Heart left ventricle (tissue), 16 donors: ENCODE measurements around the gene FAM170B. TPM values are rescaled to one million over a fixed set of nuclear protein-coding genes. Genes with fewer than 3 reads are reported as not detected.

Source experiments
- ATAC-seq, 4 donors: fragments of 200-7000 bp; cut with Tn5 transposase; one replicate each; pipeline ENCODE4 v1.9.1; 2020 to 2022; ENCODE audit warnings: moderate library complexity in 4 of 4, mild to moderate bottlenecking in 3 of 4, moderate number of reproducible peaks in 1 of 4
- DNase-seq, 5 donors: peaks; one replicate each; pipeline ENCODE4 v3.0.0-alpha.2; 2020
- H3K27ac ChIP-seq, 12 donors: fragments of 200-600 bp; sonication (generic) in 4 of 12; one replicate each; pipeline versions ENCODE4 v1.5.0 to v1.8.0; 2016 to 2022; ENCODE audit warnings: mild to moderate bottlenecking in 2 of 12
- H3K27me3 ChIP-seq, 9 donors: fragments of 200-600 bp; sonication (generic) in 2 of 9; one replicate each; pipeline versions ENCODE4 v1.5.1 to v1.8.0; 2016 to 2022; ENCODE audit warnings: mild to moderate bottlenecking in 3 of 9
- H3K36me3 ChIP-seq, 9 donors: fragments of 200-600 bp; sonication (generic) in 2 of 9; one replicate each; pipeline versions ENCODE4 v1.5.0 to v1.8.0; 2018 to 2022; ENCODE audit warnings: mild to moderate bottlenecking in 2 of 9
- H3K4me1 ChIP-seq, 12 donors: fragments of 200-600 bp; sonication (generic) in 4 of 12; one replicate each; pipeline versions ENCODE4 v1.5.0 to v1.8.0; 2016 to 2022; ENCODE audit warnings: mild to moderate bottlenecking in 3 of 12
- H3K4me3 ChIP-seq, 12 donors: fragments of 200-600 bp; sonication (generic) in 4 of 12; one replicate each; pipeline versions ENCODE4 v1.5.0 to v1.8.0; 2017 to 2022; ENCODE audit warnings: mild to moderate bottlenecking in 9 of 12, moderate library complexity in 4 of 12
- H3K9me3 ChIP-seq, 12 donors: fragments of 200-600 bp; sonication (generic) in 4 of 12; one replicate each; pipeline versions ENCODE4 v1.5.0 to v1.8.0; 2016 to 2022; ENCODE audit warnings: mild to moderate bottlenecking in 1 of 12
- CTCF ChIP-seq, 12 donors: fragments of 200-600 bp; sonication (generic) in 4 of 12; IDR thresholded peaks; one replicate each; pipeline versions ENCODE4 v1.5.0 to v1.8.0; 2018 to 2022; ENCODE audit warnings: antibody characterized with exemption in 12 of 12, mild to moderate bottlenecking in 5 of 12
- POLR2A ChIP-seq, 2 donors: fragments of 450-650 bp; IDR thresholded peaks; one replicate each; pipeline ENCODE4 v1.6.1; 2017; ENCODE audit warnings: antibody characterized with exemption in 2 of 2, mild to moderate bottlenecking in 2 of 2, moderate library complexity in 2 of 2
- WGBS, 4 donors: extraction: QIAGEN DNeasy Blood & Tissue Kit in 2 of 4; methylation state at CpG; one replicate each; pipeline versions ENCODE4 v1.1.5 to v1.1.7; 2013 to 2018; 5-methylcytosine and 5-hydroxymethylcytosine counted together
- intact Hi-C, 10 donors: fragments of 100-400 bp; cut with DNase I; formaldehyde crosslinking; loops; one replicate each; pipeline versions ENCODE4 v1.11.1 to v1.14.2; 2022
- polyA plus RNA-seq, 2 donors: library from polyadenylated mRNA; stranded (reverse); fragments of 200-250 nt; gene quantifications; one replicate each; pipeline ENCODE4 v1.2.3, GENCODE V29; 2013
- total RNA-seq, 9 donors: library from RNA; depleted of rRNA in 2 of 9; stranded (reverse); fragments of >200 nt in 2 of 9; fragmentation: NEBNext Ultra II Directional in 3 of 9; extraction: Animal tissue kit (Norgen Biotek cat#: 25700) in 3 of 9; gene quantifications; one replicate each; pipeline versions ENCODE4 v1.1.0 to v1.2.4, GENCODE V29; 2016 to 2023
- donor health status: ischemic (EF 13 %, LVEDD 7.1; RV severe dilation, severe dysfunction).
- donor health status: healthy with polysubstance abuse.
- donor health status: DM: no; HTN: yes; CAD: no.
- donor health status: DM: no; HTN: no; CAD: no.
- donor health status: ischemic (EF 25% LVEDD 6.9; RV normal size, moderate dysfunction).
- donor health status: ischemic (EF 25% LVEDD 5.7; RV mildly dilated, moderate dysfunction).
- donor health status: healthy.
- donor health status: DM: yes; HTN: yes; CAD: no.
- donor health status: ischemic (EF 35%, LVEDD 5.7; RV mildly dilated, moderate dysfunction).
- donor health status: nonischemic (EF 11% LVEDD 7.7; RV severe dilation, severe dysfunction).
- donor health status: DM: yes; HTN: yes; CAD: no.
- donor health status: PGD.
- donor health status: ischemic (EF 29% LVEDD 5.4; RV normal size, mild dysfunction).
- donor health status: nonischemic (EF 23%, LVEDD 6.1; RV moderate dilation, normal function).

Gene FAM170B
- total and polyA plus RNA-seq, 11 donors: not detected

DNA sequence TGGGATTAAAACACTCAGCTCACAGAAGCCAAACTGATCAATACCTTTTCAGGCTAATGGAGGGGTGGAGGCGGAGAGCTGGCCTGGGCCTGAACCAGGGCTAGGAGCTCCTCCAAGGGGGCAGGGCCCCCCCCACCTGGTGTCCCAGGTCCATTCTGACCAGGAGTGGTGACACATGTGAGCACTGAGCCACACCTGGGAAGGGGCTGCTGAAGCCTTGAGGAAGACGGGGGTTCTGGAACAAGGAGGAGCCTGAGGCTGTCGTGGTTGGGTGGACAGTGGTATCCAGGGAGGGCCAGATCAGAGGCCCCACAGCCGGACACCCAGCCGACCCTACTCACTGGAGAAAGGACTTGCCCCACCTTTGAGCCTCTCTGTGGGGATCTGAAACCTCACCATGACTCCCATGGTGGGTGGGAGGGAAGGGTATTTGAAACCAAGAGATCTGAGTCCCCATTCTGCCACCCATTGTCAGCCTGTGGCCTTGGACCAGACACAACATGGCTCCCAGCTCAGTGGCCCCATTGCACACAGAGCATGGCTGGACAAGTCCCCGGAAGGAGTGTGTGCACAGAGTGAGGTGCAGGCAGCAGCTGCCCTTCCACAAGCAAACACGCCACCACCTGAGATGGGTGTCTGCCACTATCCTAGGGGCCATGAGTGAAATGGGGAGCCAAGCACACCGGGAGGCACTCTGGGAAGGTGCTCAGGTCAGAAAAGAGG lies 41.9 kb upstream of the FAM170B start:
- no peaks in the 10 kb centered on the region for H3K27me3 ChIP-seq
- intact Hi-C loops: loop anchor here in 2 of 10 donors (10.0 kb wide), 2 partner anchors 61 to 339 kb away; partner anchors contain the start of gene VSTM4 (in 1 of the 2)
- 96 to 100% (median 97%) methylated on average over 7 to 8 of the region's 8 CpGs for WGBS, 4 donors
- no peaks in the 10 kb centered on the region for H3K9me3 ChIP-seq
- DNase-seq (no peak), ATAC-seq (no peak)
- TF ChIP-seq CTCF (IDR thresholded peaks at IDR 0.05) (no peak), POLR2A (IDR thresholded peaks at IDR 0.05) (no peak)
- peak overlapping the region in 10 of 12 donors; percentile 16 to 82 (median 42) for H3K27ac ChIP-seq
- no peak overlapping the region for H3K4me3 ChIP-seq
- peaks cover 0 to 90% (median 33%) of the 10 kb centered on the region in 12 donors for H3K4me1 ChIP-seq
- H3K36me3 ChIP-seq: no peaks in the 10 kb centered on the region

GRCh38 chr10:49174926-49175500 lies 41.2 kb upstream of the FAM170B start:
- intact Hi-C loops: loop anchor here in 2 of 10 donors (10.0 kb wide), 2 partner anchors 60 to 340 kb away; partner anchors contain the start of gene VSTM4 (in 1 of the 2)
- WGBS, 4 donors: 78 to 90% (median 82%) methylated on average over 10 of the region's 10 CpGs
- Histone ChIP-seq H3K27me3 (no peaks in the 10 kb centered on the region), H3K36me3 (no peaks in the 10 kb centered on the region), H3K4me3 (no peak overlapping the region), H3K9me3 (no peaks in the 10 kb centered on the region), H3K4me1 (peaks cover 0 to 88% (median 33%) of the 10 kb centered on the region in 12 donors), H3K27ac (peak overlapping the region in 7 of 12 donors; percentile 0 to 82 (median 56))
- TF ChIP-seq POLR2A (IDR thresholded peaks at IDR 0.05): no peak
- TF ChIP-seq CTCF (IDR thresholded peaks at IDR 0.05): no peak
- DNase-seq (no peak), ATAC-seq (no peak)

DNA sequence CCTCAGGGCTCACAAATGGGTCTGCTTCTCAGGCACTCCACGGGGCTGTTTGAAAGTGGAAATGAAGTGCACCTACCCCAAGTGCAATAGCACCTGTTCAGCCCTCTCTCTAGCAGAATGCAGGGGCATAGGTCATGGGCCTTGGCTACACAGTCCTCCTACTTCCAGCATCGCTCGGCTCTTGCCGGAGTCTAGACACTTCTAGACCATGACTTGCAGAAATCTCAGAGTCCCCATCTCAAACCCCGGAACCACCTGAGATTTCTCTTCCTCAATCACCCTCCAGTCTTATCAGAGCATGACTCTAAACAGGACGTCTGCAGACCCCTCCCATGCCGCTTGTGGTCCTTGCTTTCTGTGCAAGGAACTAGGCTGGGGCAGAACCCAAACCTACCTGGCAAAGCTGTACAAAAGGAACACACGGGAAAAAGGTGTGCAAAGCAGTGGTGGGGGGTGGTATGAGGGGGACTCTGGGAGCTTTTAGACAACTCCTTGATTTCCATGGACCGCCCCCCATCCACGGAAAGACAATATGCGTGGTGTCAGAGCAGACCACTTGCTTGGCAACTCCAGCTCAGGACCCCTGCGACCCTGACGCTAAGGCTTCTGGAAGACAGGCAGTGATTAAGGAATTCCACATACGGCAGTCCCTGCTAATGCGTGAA lies 40.6 kb upstream of the FAM170B start:
- WGBS, 4 donors: 82 to 89% (median 87%) methylated on average over 14 to 15 of the region's 15 CpGs
- H3K4me3 ChIP-seq: no peak overlapping the region
- peaks cover 0 to 90% (median 33%) of the 10 kb centered on the region in 12 donors for H3K4me1 ChIP-seq
- ATAC-seq (no peak), DNase-seq (no peak)
- no peaks in the 10 kb centered on the region for H3K9me3 ChIP-seq
- no peaks in the 10 kb centered on the region for H3K36me3 ChIP-seq
- intact Hi-C loops: loop anchor here in 2 of 10 donors (10.0 kb wide), 2 partner anchors 60 to 340 kb away; partner anchors contain the start of gene VSTM4 (in 1 of the 2)
- TF ChIP-seq POLR2A (IDR thresholded peaks at IDR 0.05) (no peak), CTCF (IDR thresholded peaks at IDR 0.05) (no peak)
- H3K27me3 ChIP-seq: no peaks in the 10 kb centered on the region
- peak overlapping the region in 3 of 12 donors; percentile 48 to 82 (median 62) for H3K27ac ChIP-seq

DNA sequence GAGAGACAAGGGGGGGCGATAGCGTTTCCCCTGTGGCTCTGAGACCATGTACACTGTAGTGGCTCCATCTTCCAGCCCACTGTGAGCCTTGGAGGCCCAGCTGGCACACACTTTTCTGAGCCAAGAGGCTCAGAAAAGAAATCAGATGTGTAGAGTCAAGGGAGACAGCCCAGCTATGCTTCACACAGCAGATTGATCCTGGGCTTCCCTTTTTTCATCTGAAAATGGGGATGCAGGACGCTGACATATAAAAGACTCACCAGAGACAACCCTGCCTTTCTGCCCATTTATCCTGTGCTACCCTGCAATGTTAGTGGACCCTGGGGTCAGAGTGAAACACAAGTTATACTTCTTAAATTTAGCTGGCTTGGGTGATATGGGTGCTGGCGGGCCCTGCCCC lies 40.0 kb upstream of the FAM170B start:
- intact Hi-C loops: loop anchor here in 2 of 10 donors (10.0 kb wide), 2 partner anchors 59 to 341 kb away; partner anchors contain the start of gene VSTM4 (in 1 of the 2)
- DNase-seq (no peak), ATAC-seq (no peak)
- no peak for TF ChIP-seq CTCF (IDR thresholded peaks at IDR 0.05)
- TF ChIP-seq POLR2A (IDR thresholded peaks at IDR 0.05): no peak
- no peak overlapping the region for H3K4me3 ChIP-seq
- WGBS, 4 donors: 67 to 94% (median 88%) methylated on average over 4 of the region's 4 CpGs
- H3K27ac ChIP-seq: no peak overlapping the region
- H3K36me3 ChIP-seq: no peaks in the 10 kb centered on the region
- peaks cover 0 to 90% (median 33%) of the 10 kb centered on the region in 12 donors for H3K4me1 ChIP-seq
- H3K9me3 ChIP-seq: no peaks in the 10 kb centered on the region
- no peaks in the 10 kb centered on the region for H3K27me3 ChIP-seq
